Liver (tissue), 9 donors: ENCODE data around the gene ZNF574. TPM values are rescaled to one million over a fixed set of nuclear protein-coding genes. Genes with fewer than 3 reads are reported as not detected.
A peak's percentile ranks its signal among the peaks of the same experiment; 100 is the strongest.

Experiments used
- DNase-seq: peaks from one replicate; pipeline ENCODE4 v3.0.0-alpha.2; 2017; ENCODE audit warnings: low spot score
- H3K27ac ChIP-seq, 2 donors: one replicate each; pipeline ENCODE4 v1.7.0; 2013; ENCODE audit warnings: inconsistent platforms in 2 of 2, low read length in 2 of 2, control low read depth in 1 of 2, low read depth in 1 of 2, mild to moderate bottlenecking in 1 of 2
- H3K27me3 ChIP-seq, 4 donors: one replicate each; pipeline versions ENCODE4 v1.6.1 to v1.7.0; 2013; ENCODE audit warnings: low read length in 3 of 4, inconsistent platforms in 1 of 4, mild to moderate bottlenecking in 1 of 4, moderate library complexity in 1 of 4; ENCODE audit not compliant: control insufficient read depth in 4 of 4, insufficient read depth in 4 of 4
- H3K36me3 ChIP-seq, 4 donors: one replicate each; pipeline versions ENCODE4 v1.6.1 to v1.7.0; 2013; ENCODE audit warnings: low read length in 3 of 4, mild to moderate bottlenecking in 3 of 4, low read depth in 1 of 4, moderate library complexity in 1 of 4; ENCODE audit not compliant: control insufficient read depth in 4 of 4, insufficient read depth in 3 of 4
- H3K4me1 ChIP-seq, 4 donors: one replicate each; pipeline versions ENCODE4 v1.6.1 to v1.7.0; 2013; ENCODE audit warnings: low read length in 3 of 4, mild to moderate bottlenecking in 3 of 4, moderate library complexity in 1 of 4; ENCODE audit not compliant: control insufficient read depth in 4 of 4, insufficient read depth in 4 of 4
- H3K4me3 ChIP-seq, 3 donors: one replicate each; pipeline versions ENCODE4 v1.6.1 to v1.7.0; 2013; ENCODE audit warnings: low read length in 3 of 3, control low read depth in 1 of 3, low read depth in 1 of 3, mild to moderate bottlenecking in 1 of 3
- H3K9ac ChIP-seq, 2 donors: one replicate each; pipeline ENCODE4 v1.7.0; 2013; ENCODE audit warnings: low read length in 2 of 2, mild to moderate bottlenecking in 2 of 2, moderate library complexity in 2 of 2, control low read depth in 1 of 2, low read depth in 1 of 2
- H3K9me3 ChIP-seq, 4 donors: one replicate each; pipeline versions ENCODE4 v1.6.1 to v1.7.0; 2013; ENCODE audit warnings: low read length in 3 of 4; ENCODE audit not compliant: control insufficient read depth in 4 of 4
- EGR1 ChIP-seq, 2 donors: IDR thresholded peaks; 2 replicates each; pipeline ENCODE4 v1.6.1; 2016 to 2018; ENCODE audit warnings: antibody characterized with exemption in 2 of 2, low read depth in 2 of 2
- FOXA1 ChIP-seq: IDR thresholded peaks from 2 replicates; pipeline ENCODE4 v1.6.1; 2016; ENCODE audit warnings: antibody characterized with exemption
- GABPA ChIP-seq, 2 donors: IDR thresholded peaks in 1 of 2; conservative IDR thresholded peaks in 1 of 2; 2 replicates each; pipeline ENCODE4 v1.6.1; 2016; ENCODE audit warnings: antibody characterized with exemption in 2 of 2, mild to moderate bottlenecking in 1 of 2, moderate library complexity in 1 of 2
- HNF4G ChIP-seq: IDR thresholded peaks from 2 replicates; pipeline ENCODE4 v1.6.1; 2016; ENCODE audit warnings: antibody characterized with exemption
- RXRA ChIP-seq, 2 donors: IDR thresholded peaks; 2 replicates each; pipeline ENCODE4 v1.6.1; 2017 to 2018; ENCODE audit warnings: antibody characterized with exemption in 2 of 2, mild to moderate bottlenecking in 1 of 2
- YY1 ChIP-seq: IDR thresholded peaks from 2 replicates; pipeline ENCODE4 v1.6.1; 2016; ENCODE audit warnings: antibody characterized with exemption, mild to moderate bottlenecking
- WGBS: extraction: QIAGEN DNeasy Blood & Tissue Kit; methylation state at CpG from one replicate; pipeline ENCODE4 v1.1.7; 2013; 5-methylcytosine and 5-hydroxymethylcytosine counted together
- polyA plus RNA-seq, 2 donors: library from polyadenylated mRNA; stranded (reverse) in 1 of 2; unstranded in 1 of 2; fragments of 200-250 nt in 1 of 2; fragments of >200 nt in 1 of 2; fragmentation: Nextera tagmentation in 1 of 2; extraction: Ambion mirVana in 1 of 2; gene quantifications; one replicate each; pipeline versions ENCODE4 v1.2.1 to v1.2.3, GENCODE V29; 2013 to 2015
- total RNA-seq, 2 donors: library from RNA; depleted of rRNA; stranded (reverse); fragments of >200 nt; gene quantifications; one replicate each; pipeline ENCODE4 v1.2.3, GENCODE V29; 2014
- TF ChIP-seq, protein P1 (sequence below): IDR thresholded peaks from 2 replicates; pipeline ENCODE4 v1.6.1; 2016; ENCODE audit warnings: antibody characterized with exemption
- TF ChIP-seq, protein P2 (sequence below): fragments of 150-350 bp; IDR thresholded peaks from 2 replicates; pipeline ENCODE4 v1.5.1; 2017; ENCODE audit warnings: improper control_type of control experiment, low read depth, low read length; ENCODE audit not compliant: missing input control
- TF ChIP-seq, protein P3 (sequence below): IDR thresholded peaks from 2 replicates; pipeline ENCODE4 v1.6.1; 2016; ENCODE audit warnings: antibody characterized with exemption
- TF ChIP-seq, protein P4 (sequence below): IDR thresholded peaks from 2 replicates; pipeline ENCODE4 v1.6.1; 2016; ENCODE audit warnings: antibody characterized with exemption, mild to moderate bottlenecking
- donor health status: healthy.
- donor health status: healthy.
- donor health status: healthy.
- donor health status: healthy.
- donor health status: healthy.

ZNF574 gene
- total and polyA plus RNA-seq, 4 donors = 3.3 to 7.4 (median 6.5) TPM

DNA sequence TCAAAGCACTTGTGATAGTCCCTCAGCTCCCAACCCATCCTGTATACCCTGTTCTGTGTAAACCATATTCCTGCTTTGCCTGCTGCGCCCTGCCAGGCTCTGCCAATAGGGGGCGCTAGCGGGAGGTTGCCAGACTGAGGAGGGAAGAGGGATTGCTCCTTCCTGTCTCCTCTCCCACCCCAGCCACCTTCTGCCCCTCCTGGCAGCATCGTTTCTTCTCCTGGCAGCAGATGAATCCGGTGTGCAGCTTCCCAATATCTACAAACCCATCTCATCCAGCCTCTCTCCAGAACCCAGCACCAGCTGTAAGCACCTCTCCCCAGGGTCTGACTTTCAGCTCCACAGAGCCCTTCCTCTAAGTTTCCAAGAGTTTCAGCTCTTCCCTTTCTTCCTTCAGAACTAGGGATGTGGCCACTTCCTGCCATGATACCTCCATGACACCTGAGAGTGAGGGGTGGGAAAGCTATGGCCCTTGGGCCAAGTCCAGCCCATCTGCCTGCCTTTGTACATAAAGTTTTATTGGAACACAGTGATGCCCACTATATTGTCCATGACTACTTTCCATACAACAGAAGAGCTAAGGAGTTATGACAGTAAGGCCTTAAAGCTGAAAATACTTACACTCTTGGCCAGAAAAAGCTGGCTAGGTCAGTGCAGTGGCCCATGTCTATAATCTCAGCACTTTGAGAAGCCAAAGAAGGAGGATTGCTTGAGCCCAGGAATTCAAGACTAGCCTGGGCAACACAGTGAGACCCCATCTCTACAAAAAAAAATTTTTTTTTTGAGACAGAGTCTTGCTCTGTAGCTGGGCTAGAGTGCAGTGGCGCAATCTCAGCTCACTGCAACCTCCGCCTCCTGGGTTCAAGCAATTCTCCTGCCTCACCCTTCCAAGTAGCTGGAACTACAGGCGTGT lies 47.4 kb upstream of the ZNF574 start:
- Histone ChIP-seq H3K27me3 (peaks cover 0 to 3% (median 0%) of the 10 kb centered on the region in 4 donors), H3K9ac (no peak overlapping the region), H3K36me3 (no peaks in the 10 kb centered on the region), H3K27ac (no peak overlapping the region), H3K4me1 (peaks cover 0 to 4% (median 0%) of the 10 kb centered on the region in 4 donors), H3K4me3 (no peak overlapping the region), H3K9me3 (no peaks in the 10 kb centered on the region)
- TF ChIP-seq RXRA (IDR thresholded peaks at IDR 0.05) (no peak), FOXA1 (no peak)
- TF ChIP-seq, protein P1, sequence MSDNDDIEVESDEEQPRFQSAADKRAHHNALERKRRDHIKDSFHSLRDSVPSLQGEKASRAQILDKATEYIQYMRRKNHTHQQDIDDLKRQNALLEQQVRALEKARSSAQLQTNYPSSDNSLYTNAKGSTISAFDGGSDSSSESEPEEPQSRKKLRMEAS = no peak
- TF ChIP-seq, protein P2, sequence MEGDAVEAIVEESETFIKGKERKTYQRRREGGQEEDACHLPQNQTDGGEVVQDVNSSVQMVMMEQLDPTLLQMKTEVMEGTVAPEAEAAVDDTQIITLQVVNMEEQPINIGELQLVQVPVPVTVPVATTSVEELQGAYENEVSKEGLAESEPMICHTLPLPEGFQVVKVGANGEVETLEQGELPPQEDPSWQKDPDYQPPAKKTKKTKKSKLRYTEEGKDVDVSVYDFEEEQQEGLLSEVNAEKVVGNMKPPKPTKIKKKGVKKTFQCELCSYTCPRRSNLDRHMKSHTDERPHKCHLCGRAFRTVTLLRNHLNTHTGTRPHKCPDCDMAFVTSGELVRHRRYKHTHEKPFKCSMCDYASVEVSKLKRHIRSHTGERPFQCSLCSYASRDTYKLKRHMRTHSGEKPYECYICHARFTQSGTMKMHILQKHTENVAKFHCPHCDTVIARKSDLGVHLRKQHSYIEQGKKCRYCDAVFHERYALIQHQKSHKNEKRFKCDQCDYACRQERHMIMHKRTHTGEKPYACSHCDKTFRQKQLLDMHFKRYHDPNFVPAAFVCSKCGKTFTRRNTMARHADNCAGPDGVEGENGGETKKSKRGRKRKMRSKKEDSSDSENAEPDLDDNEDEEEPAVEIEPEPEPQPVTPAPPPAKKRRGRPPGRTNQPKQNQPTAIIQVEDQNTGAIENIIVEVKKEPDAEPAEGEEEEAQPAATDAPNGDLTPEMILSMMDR = peak; percentile 19
- WGBS = 52% methylated on average over 8 of the region's 8 CpGs
- no peak for DNase-seq

DNA sequence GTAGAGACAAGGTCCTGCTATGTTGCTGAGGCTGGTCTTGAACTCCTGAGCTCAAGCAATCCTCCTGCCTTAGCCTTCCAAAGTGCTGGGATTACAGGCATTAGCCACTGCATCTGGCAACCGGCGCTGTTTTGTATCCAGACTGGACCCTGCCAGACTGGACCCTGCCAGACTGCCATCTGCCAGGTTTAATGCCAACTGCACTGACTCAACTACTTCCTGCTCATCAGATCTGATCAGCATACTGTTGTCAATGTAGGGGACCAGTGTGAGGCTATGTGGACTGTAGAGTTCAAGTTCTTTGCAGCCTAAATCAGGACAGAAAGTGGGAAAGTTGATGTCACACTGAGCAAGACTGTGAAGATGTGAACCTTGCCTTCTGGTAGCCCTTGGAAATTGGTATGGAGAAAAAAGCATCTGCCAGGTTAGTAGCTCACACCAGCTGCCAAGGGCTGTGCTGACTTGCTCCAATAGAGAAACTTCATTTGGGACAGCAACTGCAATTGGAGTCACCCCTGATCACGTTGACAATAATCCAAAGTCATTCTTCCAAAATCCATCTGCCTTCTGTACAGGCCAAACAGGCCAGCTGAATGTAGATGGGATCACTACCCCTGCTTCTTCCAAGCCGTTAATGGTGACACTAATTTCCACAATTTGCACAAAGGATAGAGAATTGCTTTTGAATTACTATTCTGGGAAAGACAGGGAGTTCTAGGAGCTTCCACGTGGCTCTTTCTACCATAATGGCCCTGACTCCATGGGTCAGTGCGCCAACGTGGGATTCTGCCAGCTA lies 45.1 kb upstream of the ZNF574 start:
- 77% methylated on average over 7 of the region's 7 CpGs for WGBS
- no peaks in the 10 kb centered on the region for H3K4me1 ChIP-seq

More for the DNA sequence above, 45.1 kb upstream of the ZNF574 start:
- Histone ChIP-seq H3K36me3 (no peaks in the 10 kb centered on the region), H3K9ac (no peak overlapping the region), H3K4me3 (no peak overlapping the region), H3K27ac (no peak overlapping the region), H3K27me3 (no peaks in the 10 kb centered on the region), H3K9me3 (no peaks in the 10 kb centered on the region)
- DNase-seq = no peak
- TF ChIP-seq, protein P1 = no peak
- TF ChIP-seq EGR1 (IDR thresholded peaks at IDR 0.05; ENCODE audit: low read depth in 2 of 2) = no peak
- TF ChIP-seq GABPA (IDR thresholded peaks at IDR 0.05 in 1 of 2, conservative IDR thresholded peaks at IDR 0.05 in 1 of 2) = no peak
- TF ChIP-seq, protein P2 = no peak
- TF ChIP-seq, protein P3, sequence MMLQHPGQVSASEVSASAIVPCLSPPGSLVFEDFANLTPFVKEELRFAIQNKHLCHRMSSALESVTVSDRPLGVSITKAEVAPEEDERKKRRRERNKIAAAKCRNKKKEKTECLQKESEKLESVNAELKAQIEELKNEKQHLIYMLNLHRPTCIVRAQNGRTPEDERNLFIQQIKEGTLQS = no peak
- TF ChIP-seq, protein P4, sequence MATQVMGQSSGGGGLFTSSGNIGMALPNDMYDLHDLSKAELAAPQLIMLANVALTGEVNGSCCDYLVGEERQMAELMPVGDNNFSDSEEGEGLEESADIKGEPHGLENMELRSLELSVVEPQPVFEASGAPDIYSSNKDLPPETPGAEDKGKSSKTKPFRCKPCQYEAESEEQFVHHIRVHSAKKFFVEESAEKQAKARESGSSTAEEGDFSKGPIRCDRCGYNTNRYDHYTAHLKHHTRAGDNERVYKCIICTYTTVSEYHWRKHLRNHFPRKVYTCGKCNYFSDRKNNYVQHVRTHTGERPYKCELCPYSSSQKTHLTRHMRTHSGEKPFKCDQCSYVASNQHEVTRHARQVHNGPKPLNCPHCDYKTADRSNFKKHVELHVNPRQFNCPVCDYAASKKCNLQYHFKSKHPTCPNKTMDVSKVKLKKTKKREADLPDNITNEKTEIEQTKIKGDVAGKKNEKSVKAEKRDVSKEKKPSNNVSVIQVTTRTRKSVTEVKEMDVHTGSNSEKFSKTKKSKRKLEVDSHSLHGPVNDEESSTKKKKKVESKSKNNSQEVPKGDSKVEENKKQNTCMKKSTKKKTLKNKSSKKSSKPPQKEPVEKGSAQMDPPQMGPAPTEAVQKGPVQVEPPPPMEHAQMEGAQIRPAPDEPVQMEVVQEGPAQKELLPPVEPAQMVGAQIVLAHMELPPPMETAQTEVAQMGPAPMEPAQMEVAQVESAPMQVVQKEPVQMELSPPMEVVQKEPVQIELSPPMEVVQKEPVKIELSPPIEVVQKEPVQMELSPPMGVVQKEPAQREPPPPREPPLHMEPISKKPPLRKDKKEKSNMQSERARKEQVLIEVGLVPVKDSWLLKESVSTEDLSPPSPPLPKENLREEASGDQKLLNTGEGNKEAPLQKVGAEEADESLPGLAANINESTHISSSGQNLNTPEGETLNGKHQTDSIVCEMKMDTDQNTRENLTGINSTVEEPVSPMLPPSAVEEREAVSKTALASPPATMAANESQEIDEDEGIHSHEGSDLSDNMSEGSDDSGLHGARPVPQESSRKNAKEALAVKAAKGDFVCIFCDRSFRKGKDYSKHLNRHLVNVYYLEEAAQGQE = no peak
- TF ChIP-seq HNF4G = no peak
- TF ChIP-seq YY1 = no peak
